Activated CD4-positive, alpha-beta T cell treated with anti-CD3 and anti-CD28 coated beads, Interleukin-2, amount 10 ng/mL, durations not matched to agents 24 days and 14 days (primary cell): ENCODE measurements around the gene NCK1. TPM values are rescaled to one million over a fixed set of nuclear protein-coding genes. Genes with fewer than 3 reads are reported as not detected.

ENCODE experiments used
- DNase-seq: peaks from one replicate; pipeline ENCODE4 v3.0.0; 2022
- H3K27ac Mint-ChIP-seq: one replicate; pipeline ENCODE4 v1.8.0; 2022; ENCODE audit warnings: mild to moderate bottlenecking, mixed read lengths
- H3K27me3 Mint-ChIP-seq: one replicate; pipeline ENCODE4 v1.8.0; 2022; ENCODE audit warnings: mixed read lengths
- H3K36me3 Mint-ChIP-seq: one replicate; pipeline ENCODE4 v1.8.0; 2022; ENCODE audit warnings: low read depth, mild to moderate bottlenecking, mixed read lengths
- H3K4me1 Mint-ChIP-seq: one replicate; pipeline ENCODE4 v1.8.0; 2021; ENCODE audit warnings: mixed read lengths
- H3K4me3 Mint-ChIP-seq: one replicate; pipeline ENCODE4 v1.8.0; 2022; ENCODE audit warnings: mild to moderate bottlenecking, moderate library complexity, mixed read lengths
- H3K9me3 Mint-ChIP-seq: one replicate; pipeline ENCODE4 v1.8.0; 2021; ENCODE audit warnings: mixed read lengths
- intact Hi-C: fragments of 100-400 bp; cut with micrococcal nuclease; formaldehyde crosslinking; loops from one replicate; pipeline ENCODE4 v1.15.1; 2023
- total RNA-seq: library from RNA; stranded (reverse); gene quantifications from 2 replicates; pipeline ENCODE4 v1.2.3, GENCODE V29; 2022

Gene NCK1
- 34.7 and 35.3 TPM in 2 replicates for total RNA-seq

DNA sequence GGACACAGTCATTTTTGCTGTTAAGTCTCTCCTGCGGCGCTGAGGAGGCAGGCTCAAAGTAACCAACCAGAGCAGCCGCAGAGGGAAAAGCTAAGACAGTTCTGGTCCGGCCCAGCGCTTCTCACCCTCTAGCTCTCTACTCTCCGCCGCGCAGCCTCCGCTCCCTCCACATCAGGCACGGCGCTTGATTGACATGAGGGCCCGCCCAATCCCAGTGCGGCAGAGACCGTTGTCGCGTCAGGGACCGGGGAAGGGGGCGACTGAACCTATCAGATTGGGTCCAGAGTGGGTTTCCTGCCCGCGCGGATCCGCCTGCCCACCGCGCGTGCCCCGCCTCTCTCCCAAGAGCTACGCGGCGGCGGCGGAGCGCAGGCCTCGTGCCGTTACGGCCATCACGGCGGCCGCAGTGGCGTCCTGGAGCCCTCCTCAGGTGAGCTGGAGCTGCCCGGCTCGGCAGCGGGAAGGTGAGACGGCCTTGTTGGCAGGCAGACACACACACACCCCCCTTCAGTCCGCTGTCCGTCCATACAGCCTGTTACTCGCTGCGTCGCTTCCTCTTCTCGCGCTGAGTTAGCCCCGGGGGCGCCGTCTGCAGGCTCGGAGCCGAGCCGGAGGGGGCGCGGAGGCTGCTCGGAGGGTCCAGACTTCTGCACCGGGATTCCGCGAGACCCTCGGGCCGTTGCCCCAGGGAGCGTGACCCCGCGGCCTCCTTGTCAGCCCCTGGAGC lies at the start of gene NCK1:
Gene NCK1, plus strand, starts transcription at position 319 of the 727 bp plus-strand sequence. CDS start 65,794 bp downstream, outside the sequence.
- peak within 1 kb of the TSS; percentile 99 for H3K27ac Mint-ChIP-seq
- peak within 1 kb of the TSS; percentile 97 for H3K4me3 Mint-ChIP-seq
- intact Hi-C loops = loop anchor here (1.0 to 5.0 kb wide), 7 partner anchors 35 to 666 kb away; partner anchors contain the start of genes MSL2, PCCB and STAG1

DNA sequence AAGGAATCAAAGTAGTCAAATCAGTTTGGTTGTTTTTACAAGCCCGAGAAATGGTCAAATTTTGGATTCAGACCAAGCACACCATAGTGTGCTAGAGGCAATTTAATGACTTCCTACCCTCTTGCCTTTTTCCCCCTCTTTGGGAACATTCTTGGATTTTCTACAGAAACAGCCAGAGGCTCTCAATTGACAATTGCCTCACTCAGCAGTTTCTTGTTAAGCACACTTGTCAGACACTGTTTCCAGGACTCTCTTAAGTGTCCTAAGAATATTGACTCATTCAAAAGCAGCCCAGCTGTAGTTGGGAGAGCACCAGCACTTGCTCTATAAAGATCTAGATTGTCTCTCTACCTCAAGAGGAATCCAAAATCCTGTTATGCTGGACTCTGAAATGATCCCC lies 44.6 kb upstream of the NCK1 start:
- no peak for DNase-seq
- H3K36me3 Mint-ChIP-seq = peaks cover 2% of the 10 kb centered on the region
- peaks cover 21% of the 10 kb centered on the region for H3K4me1 Mint-ChIP-seq
- H3K27me3 Mint-ChIP-seq = peaks cover 30% of the 10 kb centered on the region
- H3K9me3 Mint-ChIP-seq = peaks cover under 1% of the 10 kb centered on the region
- intact Hi-C loops = loop anchor here (5.0 kb wide), 1 partner anchor 105 kb away; no protein-coding TSS in a partner anchor
- no peak overlapping the region for H3K27ac Mint-ChIP-seq
- H3K4me3 Mint-ChIP-seq = no peak overlapping the region

More for the DNA sequence above, at the start of gene NCK1:
- Mint-ChIP-seq H3K4me1 (peaks cover 40% of the 10 kb centered on the region), H3K9me3 (no peaks in the 10 kb centered on the region), H3K36me3 (peaks cover 12% of the 10 kb centered on the region), H3K27me3 (no peaks in the 10 kb centered on the region)
- peak; percentile 99 for DNase-seq

- Mint-ChIP-seq H3K4me3 (peak overlapping the region; percentile 87), H3K4me1 (peaks cover 21% of the 10 kb centered on the region), H3K9me3 (peaks cover 9% of the 10 kb centered on the region), H3K27me3 (peaks cover 38% of the 10 kb centered on the region), H3K27ac (peak overlapping the region; percentile 81), H3K36me3 (peaks cover 2% of the 10 kb centered on the region)
- intact Hi-C loops = loop anchor here (1.0 to 5.0 kb wide), 6 partner anchors 21 to 621 kb away; partner anchors contain the start of genes MSL2, NCK1 and STAG1
- peak; percentile 72 for DNase-seq
Observed at GRCh38 chr3:136818191-136818768, 43.7 kb upstream of the NCK1 start.

DNA sequence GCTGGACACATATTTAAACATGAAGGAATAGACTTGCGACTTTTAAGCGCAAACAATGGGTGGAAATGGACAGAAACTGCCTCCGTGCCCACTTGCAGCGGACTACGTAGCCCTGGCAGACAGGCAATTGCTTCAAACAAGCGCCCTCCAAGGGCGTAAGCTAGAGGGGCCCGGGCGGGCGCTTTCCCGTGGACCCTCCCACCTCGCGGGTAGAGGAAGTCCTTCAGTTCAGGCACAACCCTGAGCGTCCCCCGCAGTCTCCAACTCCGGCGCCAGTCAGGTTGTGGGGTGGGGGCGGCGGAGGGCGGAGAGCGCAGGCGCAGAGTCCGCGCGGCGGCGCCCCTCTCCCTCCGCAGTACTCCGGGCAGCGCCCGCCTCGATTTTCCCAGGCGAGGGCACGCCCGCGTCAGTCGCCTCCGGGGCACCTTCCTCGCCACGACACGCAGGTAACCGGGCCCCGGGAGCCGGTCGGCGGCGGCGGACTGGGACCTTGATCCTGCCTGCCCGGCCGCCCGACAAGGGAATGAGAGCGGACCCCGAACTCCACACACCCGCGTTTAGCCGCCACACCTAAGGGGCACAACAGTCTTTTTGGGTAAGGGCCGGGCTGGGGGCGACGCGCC lies 43.1 kb upstream of the NCK1 start, which contains the start of gene SLC35G2:
Gene SLC35G2, plus strand, starts transcription at position 358 of the 623 bp plus-strand sequence. CDS start 35,335 bp downstream, outside the sequence.
- Mint-ChIP-seq H3K9me3 (peaks cover 9% of the 10 kb centered on the region), H3K36me3 (peaks cover 2% of the 10 kb centered on the region), H3K27ac (peak within 1 kb of the TSS; percentile 81), H3K4me3 (peak within 1 kb of the TSS; percentile 87), H3K27me3 (peaks cover 38% of the 10 kb centered on the region), H3K4me1 (peaks cover 21% of the 10 kb centered on the region)
- peak; percentile 79 for DNase-seq
- intact Hi-C loops = loop anchor here (1.0 to 5.0 kb wide), 6 partner anchors 20 to 622 kb away; partner anchors contain the start of genes MSL2, NCK1 and STAG1

- peak; percentile 65 for DNase-seq
- peak overlapping the region; percentile 81 for H3K27ac Mint-ChIP-seq
Observed at GRCh38 chr3:136819392-136819730, 42.6 kb upstream of the NCK1 start.

DNA sequence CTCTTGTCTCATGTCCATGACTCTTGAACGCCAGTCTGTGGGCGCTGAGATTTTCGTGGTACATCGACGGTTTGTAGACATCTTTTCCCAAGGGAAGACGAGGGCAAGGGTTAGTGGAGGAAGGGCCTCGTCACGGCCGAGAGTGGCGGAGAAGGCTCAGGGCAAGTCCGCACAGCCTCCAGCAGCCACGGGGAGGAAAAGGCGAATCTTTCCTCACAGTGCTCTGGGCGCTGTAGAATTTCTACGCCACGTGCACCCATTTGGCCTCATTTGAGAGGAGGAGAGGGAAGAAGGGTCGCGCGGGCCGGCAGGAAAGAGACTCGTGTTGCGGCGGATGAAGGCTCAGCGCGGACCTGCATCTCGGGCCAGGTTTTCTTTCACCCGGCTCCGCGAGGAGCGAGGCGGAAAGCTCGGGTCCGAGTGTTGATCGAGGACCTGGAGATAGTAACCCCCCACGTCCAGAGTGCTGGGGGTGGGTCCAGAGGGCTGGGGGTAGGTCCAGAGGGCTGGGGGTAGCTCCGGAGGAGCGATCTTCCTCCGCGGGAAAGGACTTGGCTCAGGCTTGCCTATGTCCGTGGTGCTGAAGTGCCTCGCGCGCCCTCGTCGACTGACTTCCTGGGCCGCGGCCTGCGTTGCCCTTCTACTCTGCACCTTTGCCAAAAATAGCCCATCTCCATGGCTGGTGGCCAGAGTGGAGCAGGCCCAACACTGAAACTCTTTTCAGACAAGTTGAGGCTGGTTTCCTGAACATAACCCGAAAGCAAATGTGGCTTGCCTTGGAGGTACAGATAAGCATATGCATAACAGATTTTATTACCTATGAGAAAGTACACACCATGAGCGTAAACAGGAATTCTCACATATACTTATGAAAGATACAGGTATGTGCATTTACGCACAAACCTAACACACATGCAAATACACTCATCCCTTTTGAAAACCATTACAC lies 42.0 kb upstream of the NCK1 start:
- peak overlapping the region; percentile 87 for H3K4me3 Mint-ChIP-seq
- peak overlapping the region; percentile 81 for H3K27ac Mint-ChIP-seq
- peaks cover 4% of the 10 kb centered on the region for H3K36me3 Mint-ChIP-seq
- peaks cover 15% of the 10 kb centered on the region for H3K9me3 Mint-ChIP-seq
- peaks cover 43% of the 10 kb centered on the region for H3K27me3 Mint-ChIP-seq
- peak; percentile 77 for DNase-seq
- peaks cover 21% of the 10 kb centered on the region for H3K4me1 Mint-ChIP-seq
- intact Hi-C loops = loop anchor here (2.0 to 5.0 kb wide), 3 partner anchors 19 to 623 kb away; partner anchors contain the start of gene MSL2

More at GRCh38 chr3:136819392-136819730, 42.6 kb upstream of the NCK1 start:
- H3K9me3 Mint-ChIP-seq = peaks cover 11% of the 10 kb centered on the region
- H3K4me1 Mint-ChIP-seq = peaks cover 21% of the 10 kb centered on the region
- peaks cover 3% of the 10 kb centered on the region for H3K36me3 Mint-ChIP-seq
- H3K27me3 Mint-ChIP-seq = peaks cover 40% of the 10 kb centered on the region
- intact Hi-C loops = loop anchor here (2.0 to 5.0 kb wide), 3 partner anchors 19 to 623 kb away; partner anchors contain the start of gene MSL2
- peak overlapping the region; percentile 87 for H3K4me3 Mint-ChIP-seq

DNA sequence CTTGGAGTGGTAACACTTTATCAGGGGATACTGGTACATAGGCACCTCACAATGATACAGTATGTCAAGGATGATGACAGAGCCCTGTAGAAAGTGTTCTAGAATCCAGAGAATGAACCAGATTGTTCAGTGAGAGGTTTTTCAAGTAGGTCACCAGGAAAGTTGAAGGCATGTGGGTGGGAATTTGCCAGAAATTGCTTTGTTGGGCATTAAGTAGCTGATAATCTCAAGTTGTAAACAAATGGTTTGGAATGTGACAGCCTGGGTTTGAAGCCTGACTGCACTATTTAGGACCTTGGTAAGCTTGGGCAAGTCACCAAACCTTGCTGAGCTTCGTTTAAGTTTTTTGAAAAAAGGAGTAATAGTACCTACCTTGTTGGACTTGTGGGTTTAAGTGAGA lies 30.5 kb upstream of the NCK1 start:
- Mint-ChIP-seq H3K4me3 (no peak overlapping the region), H3K36me3 (peaks cover 2% of the 10 kb centered on the region), H3K9me3 (peaks cover 18% of the 10 kb centered on the region), H3K27ac (no peak overlapping the region), H3K27me3 (peaks cover 9% of the 10 kb centered on the region), H3K4me1 (peaks cover 2% of the 10 kb centered on the region)
- intact Hi-C loops = no loop called here
- no peak for DNase-seq

GRCh38 chr3:136835089-136835812 lies 26.8 kb upstream of the NCK1 start:
- Mint-ChIP-seq H3K36me3 (peaks cover 13% of the 10 kb centered on the region), H3K4me1 (peaks cover 23% of the 10 kb centered on the region), H3K4me3 (no peak overlapping the region), H3K9me3 (peaks cover 6% of the 10 kb centered on the region), H3K27me3 (peaks cover 2% of the 10 kb centered on the region), H3K27ac (no peak overlapping the region)
- intact Hi-C loops = no loop called here
- no peak for DNase-seq

DNA sequence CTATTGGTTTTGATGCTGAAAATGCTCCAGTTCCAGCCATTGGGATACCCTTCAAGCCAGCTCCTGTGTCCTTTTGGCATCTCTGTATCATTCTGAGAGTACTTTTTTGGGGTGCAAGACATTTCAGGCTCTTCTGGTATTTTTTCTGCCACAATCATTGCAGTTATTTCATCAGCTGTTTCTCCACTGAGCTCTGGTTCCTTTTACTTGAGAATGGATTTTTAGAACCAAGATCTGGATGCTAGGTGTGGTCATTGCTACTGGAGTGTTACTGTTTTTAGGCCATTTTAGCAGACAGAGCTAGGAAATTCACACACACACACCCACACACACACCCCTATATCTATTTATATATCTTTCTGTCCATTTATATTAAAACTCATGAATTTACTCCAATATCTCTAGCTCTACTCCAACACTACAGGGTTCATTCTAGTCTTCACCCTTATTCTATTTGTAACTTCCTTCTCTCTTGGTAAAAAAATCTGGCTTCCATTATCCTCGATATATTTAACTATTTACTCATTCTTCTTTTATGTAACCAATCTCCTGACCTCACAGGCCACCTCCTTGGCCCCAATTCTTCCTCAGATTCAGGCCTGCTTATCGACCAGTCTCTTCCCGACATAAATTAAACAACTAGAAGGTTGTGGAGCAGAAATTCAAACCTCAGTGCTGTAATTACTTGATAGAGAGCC lies 26.0 kb upstream of the NCK1 start:
- H3K27me3 Mint-ChIP-seq = peaks cover 2% of the 10 kb centered on the region
- H3K9me3 Mint-ChIP-seq = peaks cover 6% of the 10 kb centered on the region
- peaks cover 23% of the 10 kb centered on the region for H3K4me1 Mint-ChIP-seq
- intact Hi-C loops = no loop called here
- no peak overlapping the region for H3K4me3 Mint-ChIP-seq
- H3K27ac Mint-ChIP-seq = no peak overlapping the region
- no peak for DNase-seq
- H3K36me3 Mint-ChIP-seq = peaks cover 13% of the 10 kb centered on the region

GRCh38 chr3:136836511-136837156 lies 25.4 kb upstream of the NCK1 start:
- Mint-ChIP-seq H3K4me1 (peaks cover 23% of the 10 kb centered on the region), H3K27me3 (no peaks in the 10 kb centered on the region), H3K36me3 (peaks cover 13% of the 10 kb centered on the region), H3K9me3 (peaks cover 6% of the 10 kb centered on the region), H3K27ac (no peak overlapping the region), H3K4me3 (no peak overlapping the region)
- intact Hi-C loops = no loop called here
- DNase-seq = no peak

DNA sequence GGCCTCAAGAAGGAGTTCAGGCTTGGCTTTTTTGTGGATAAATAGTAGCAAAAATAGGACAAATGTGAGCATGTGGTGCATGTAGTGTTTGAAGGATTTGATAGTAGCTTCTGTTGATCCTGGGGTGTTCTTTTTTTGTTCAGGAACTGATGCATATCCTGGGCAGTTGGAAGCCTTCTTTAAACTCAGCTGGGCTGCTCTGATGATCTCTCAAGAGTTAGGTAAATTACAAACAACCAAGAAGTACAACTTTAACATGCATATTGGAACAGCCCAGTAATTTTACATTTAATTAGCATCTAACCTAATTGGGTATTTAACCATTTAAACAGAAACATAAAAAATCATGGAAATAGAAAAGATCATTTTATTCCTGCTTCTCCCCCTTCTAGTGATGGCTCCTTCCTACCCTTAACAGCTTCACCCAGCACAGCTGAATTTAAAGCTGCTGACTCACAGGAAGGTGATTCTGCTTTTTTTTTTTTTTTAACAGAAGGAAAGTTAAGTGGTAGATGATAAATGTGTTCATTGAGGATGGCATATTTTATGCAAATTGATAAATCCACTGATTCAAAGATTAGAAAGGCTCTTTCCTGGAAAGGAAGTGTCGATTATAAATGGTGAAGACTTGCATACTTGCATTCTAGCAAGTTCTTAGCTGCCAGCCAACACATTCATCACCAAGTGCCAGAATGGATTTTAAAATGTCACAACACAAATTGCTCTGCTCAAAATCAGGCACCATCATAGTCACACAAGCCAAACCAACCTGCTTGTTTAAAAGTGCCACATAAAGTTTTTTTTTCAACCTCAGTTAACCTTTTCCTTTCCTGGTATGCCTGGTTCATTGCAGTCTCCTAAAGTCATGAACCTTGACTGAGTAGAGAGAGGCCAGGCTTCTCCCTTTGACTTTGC lies 23.1 kb upstream of the NCK1 start:
- Mint-ChIP-seq H3K4me1 (peaks cover 27% of the 10 kb centered on the region), H3K27me3 (no peaks in the 10 kb centered on the region), H3K27ac (peak overlapping the region; percentile 47), H3K36me3 (peaks cover 21% of the 10 kb centered on the region), H3K9me3 (no peaks in the 10 kb centered on the region), H3K4me3 (peak overlapping the region; percentile 6)
- no peak for DNase-seq
- intact Hi-C loops = loop anchor here (2.0 kb wide), 1 partner anchor 20 kb away; the partner anchor contains the start of gene SLC35G2
